Duodenal mucosa (tissue), 2 donors: ENCODE data around the gene ABL1.

ENCODE experiments used
- H3K27ac ChIP-seq: one replicate; pipeline ENCODE4 v1.7.0; 2013; ENCODE audit warnings: low read depth, low read length
- H3K27me3 ChIP-seq, 2 donors: one replicate each; pipeline ENCODE4 v1.7.0; 2013; ENCODE audit warnings: low read length in 2 of 2, control low read depth in 1 of 2; ENCODE audit not compliant: insufficient read depth in 2 of 2, control insufficient read depth in 1 of 2
- H3K36me3 ChIP-seq, 2 donors: one replicate each; pipeline ENCODE4 v1.7.0; 2013; ENCODE audit warnings: low read length in 2 of 2, control low read depth in 1 of 2; ENCODE audit not compliant: insufficient read depth in 2 of 2, control insufficient read depth in 1 of 2
- H3K4me1 ChIP-seq, 2 donors: one replicate each; pipeline ENCODE4 v1.7.0; 2013; ENCODE audit warnings: low read length in 2 of 2, control low read depth in 1 of 2; ENCODE audit not compliant: insufficient read depth in 2 of 2, control insufficient read depth in 1 of 2
- H3K4me3 ChIP-seq, 2 donors: one replicate each; pipeline ENCODE4 v1.7.0; 2013; ENCODE audit warnings: low read length in 2 of 2, low read depth in 1 of 2
- H3K9ac ChIP-seq, 2 donors: one replicate each; pipeline ENCODE4 v1.7.0; 2013; ENCODE audit warnings: low read length in 2 of 2, low read depth in 1 of 2
- H3K9me3 ChIP-seq, 2 donors: one replicate each; pipeline ENCODE4 v1.7.0; 2013; ENCODE audit warnings: low read length in 2 of 2, control low read depth in 1 of 2; ENCODE audit not compliant: control insufficient read depth in 1 of 2

The ABL1 gene

DNA sequence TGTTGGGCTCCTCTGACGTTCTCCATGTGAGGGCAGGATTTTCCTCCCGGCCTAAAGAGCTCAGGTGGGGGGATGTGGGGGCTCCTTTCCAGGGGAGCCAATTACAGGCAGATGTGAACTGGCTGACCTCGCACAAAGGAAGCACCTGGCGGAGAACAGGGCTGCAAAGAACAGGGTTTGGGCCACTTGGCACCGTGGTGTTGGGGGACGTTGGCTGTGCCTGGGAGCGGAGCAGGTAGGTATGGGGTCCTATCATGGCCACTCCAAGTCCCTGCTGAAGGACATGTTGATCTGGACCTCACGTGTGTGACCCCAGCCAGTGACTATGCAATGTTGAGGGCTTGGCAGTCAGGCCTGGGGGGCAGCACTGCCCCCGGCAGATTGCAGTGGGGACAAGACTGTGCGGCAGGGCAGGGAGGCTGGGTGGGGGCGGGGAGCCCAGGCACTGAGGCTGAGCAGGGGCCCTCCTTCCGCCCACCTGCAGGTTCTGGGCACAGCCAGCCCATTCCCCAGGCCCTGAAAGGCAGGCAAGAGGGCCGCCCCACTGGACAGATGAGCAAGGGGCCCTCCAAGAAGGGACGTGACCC lies 84.6 kb downstream of the ABL1 start:
- peaks cover 0 to 44% of the 10 kb centered on the region in 2 donors for H3K27me3 ChIP-seq

DNA sequence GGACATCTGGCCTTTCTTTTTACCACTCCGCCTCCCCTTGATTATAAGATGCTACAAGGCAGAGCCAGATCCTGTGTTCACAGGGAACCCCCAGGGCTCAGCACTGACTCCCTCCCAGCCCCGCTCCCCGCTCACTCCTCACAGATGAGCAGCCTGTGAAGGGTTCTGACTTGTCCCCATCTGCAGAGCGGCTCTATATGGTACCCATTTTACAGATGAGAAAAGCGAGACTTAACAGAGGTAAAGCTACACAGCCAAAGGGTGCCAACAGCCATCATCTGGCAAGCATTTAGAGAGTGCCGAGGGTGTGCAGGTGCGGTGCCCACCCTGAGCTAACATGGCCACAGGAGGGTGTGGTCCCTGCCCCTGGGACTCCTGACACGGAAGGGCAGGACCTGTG lies 85.2 kb downstream of the ABL1 start:
- H3K27me3 ChIP-seq = peaks cover 0 to 44% of the 10 kb centered on the region in 2 donors
- H3K36me3 ChIP-seq = no peaks in the 10 kb centered on the region
- H3K9me3 ChIP-seq = no peaks in the 10 kb centered on the region
- H3K4me3 ChIP-seq = no peak overlapping the region
- H3K4me1 ChIP-seq = no peaks in the 10 kb centered on the region
- no peak overlapping the region for H3K27ac ChIP-seq
- no peak overlapping the region for H3K9ac ChIP-seq

More for the DNA sequence above, 84.6 kb downstream of the ABL1 start:
- no peaks in the 10 kb centered on the region for H3K4me1 ChIP-seq
- no peak overlapping the region for H3K27ac ChIP-seq
- no peak overlapping the region for H3K9ac ChIP-seq
- no peaks in the 10 kb centered on the region for H3K36me3 ChIP-seq
- no peak overlapping the region for H3K4me3 ChIP-seq
- no peaks in the 10 kb centered on the region for H3K9me3 ChIP-seq

DNA sequence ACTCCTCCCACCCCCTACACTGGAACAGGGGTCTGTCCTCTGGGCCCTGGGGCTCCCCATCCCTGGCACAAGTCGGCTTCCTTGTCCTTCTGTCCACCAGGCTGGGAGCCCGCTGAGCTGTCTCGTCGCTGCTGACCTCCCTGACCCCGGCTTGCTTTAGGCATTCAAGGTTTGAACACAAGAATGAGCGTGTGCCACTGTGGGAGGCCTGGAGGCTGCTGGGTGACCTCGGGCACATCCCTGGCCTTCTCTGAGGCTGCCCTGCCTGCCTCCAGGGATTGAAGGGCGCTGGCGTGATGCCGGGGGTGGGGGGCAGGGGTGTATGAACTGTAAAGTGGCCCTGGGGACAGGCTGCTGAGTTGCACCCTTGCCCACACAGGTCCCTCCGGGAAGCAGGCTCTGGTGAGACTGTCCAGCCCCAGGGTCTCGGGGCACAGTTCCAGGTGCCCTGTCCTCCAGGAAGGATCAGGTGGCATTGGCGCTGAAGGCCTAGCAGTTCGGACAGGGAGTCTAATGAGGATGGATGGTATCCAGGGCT lies 85.8 kb downstream of the ABL1 start:
- no peak overlapping the region for H3K4me3 ChIP-seq
- peaks cover 0 to 44% of the 10 kb centered on the region in 2 donors for H3K27me3 ChIP-seq
- no peaks in the 10 kb centered on the region for H3K9me3 ChIP-seq
- H3K27ac ChIP-seq = no peak overlapping the region
- no peak overlapping the region for H3K9ac ChIP-seq
- no peaks in the 10 kb centered on the region for H3K36me3 ChIP-seq
- H3K4me1 ChIP-seq = no peaks in the 10 kb centered on the region

DNA sequence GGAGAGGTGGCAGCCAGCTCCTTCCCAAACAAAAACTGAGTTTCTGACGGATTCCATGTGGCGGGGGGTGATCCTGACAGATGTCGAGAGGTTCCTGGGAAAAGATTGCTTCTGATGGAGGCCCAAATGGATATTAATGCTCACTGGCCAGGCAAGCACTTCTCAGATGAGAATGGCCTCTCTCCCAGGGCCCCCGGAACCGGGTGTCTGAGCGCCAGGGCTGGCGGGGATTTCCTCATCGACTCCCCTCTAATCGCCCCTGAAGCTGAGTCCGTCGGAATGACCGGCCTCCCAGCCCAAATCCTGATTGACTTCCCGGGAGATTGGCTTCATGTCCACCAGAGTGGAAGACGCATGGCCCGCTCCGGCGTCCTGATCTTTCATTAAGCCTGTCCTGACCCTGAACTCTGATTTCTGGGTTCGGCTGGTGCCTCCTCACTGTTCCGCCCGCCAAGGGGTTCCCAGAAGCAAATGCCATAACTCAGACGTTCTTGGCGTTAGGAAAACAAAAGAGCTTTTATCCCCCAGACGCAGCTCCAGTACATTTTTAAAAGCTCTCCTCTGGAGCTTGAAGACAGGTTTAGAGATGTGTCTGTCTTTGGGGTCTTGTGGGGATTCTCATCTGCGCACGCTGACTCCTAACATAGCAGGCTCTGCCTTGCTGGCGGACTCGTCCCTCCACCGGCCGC lies 86.4 kb downstream of the ABL1 start:
- Histone ChIP-seq H3K36me3 (no peaks in the 10 kb centered on the region), H3K4me3 (no peak overlapping the region), H3K27ac (no peak overlapping the region), H3K9me3 (no peaks in the 10 kb centered on the region), H3K4me1 (no peaks in the 10 kb centered on the region), H3K27me3 (peaks cover 0 to 44% of the 10 kb centered on the region in 2 donors), H3K9ac (no peak overlapping the region)

DNA sequence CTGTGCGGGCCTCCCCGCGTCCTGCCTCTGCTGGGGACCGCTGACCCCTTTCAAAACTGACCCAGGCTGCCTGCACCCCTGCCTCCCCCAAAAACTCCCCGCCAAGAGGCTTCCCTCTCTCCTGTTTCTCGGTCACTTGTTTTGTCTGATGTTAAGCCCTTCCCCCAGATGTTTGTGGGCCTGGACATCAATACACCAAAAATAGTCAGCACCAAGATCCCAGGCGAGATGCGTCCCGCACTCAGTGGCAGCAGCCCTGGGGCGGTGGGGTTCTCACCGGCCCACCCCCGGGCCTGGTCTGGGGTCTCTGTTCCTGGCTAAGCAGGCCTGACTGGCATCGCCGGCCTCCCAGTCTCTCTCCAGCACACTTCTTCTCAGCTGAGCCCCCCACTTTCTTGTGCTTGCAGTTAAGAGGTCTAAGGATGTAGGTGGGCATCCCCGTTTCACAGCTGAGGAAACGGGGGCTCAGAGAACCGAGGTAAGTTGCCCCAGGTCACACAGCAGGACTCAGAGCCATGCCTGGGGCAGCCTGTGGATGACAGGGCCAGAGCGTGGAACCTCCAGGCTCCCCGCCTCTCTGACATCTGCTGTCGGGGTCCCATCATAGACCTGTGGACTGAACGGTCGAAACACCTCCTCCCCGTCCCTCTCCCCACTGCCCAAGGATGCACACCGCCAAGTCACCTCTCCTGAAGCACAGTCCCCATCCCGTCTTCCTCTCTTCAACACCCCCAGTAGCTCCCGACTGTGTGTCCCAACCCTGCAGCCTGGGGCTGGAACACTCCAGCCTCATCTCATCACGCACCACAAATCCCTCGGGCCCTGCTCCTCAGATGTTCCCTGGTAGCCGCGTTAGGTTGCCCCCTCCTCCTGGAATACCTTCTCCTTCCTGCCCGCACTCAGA lies 87.2 kb downstream of the ABL1 start:
- Histone ChIP-seq H3K4me1 (no peaks in the 10 kb centered on the region), H3K36me3 (no peaks in the 10 kb centered on the region), H3K9me3 (no peaks in the 10 kb centered on the region), H3K27ac (no peak overlapping the region), H3K4me3 (no peak overlapping the region), H3K27me3 (peaks cover 0 to 44% of the 10 kb centered on the region in 2 donors), H3K9ac (no peak overlapping the region)

DNA sequence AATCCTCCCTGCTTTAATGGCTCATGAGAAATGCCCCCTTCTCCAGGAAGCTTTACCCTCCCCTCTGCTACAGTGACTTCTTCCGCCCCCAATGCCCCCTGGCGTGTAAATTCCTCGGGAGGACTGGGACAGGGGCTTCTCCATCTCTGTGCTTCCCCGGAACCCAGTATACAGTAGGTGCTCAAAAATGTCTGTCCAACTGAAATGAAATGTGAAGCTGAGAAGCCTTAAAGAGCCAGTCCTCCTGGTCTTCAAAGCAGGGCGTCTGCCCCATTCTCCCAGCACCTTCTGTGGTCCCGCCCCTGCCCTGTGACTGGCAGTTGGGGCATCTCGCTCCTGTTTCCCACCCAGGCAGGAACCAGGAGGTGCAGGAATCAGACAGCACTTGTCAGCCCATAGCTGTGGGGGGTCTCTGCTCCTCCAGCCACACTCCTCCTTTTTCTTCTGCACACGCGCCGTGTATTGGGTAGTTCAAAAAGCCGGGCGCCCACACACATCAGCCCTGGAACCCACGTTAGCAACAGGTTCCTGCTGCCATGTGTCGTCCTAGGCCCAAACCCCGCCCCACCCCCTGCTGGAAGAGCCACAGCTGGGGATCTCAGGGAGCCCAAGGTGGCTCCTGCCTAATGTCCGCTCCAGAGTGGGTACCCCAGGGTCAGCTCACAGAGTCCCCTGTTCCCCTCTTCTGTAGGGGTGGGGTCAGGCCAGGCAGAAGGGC lies 88.0 kb downstream of the ABL1 start:
- Histone ChIP-seq H3K36me3 (no peaks in the 10 kb centered on the region), H3K4me3 (no peak overlapping the region), H3K27ac (no peak overlapping the region), H3K4me1 (peaks cover 0 to under 1% of the 10 kb centered on the region in 2 donors), H3K9ac (no peak overlapping the region), H3K27me3 (peaks cover 0 to 40% of the 10 kb centered on the region in 2 donors), H3K9me3 (no peaks in the 10 kb centered on the region)

DNA sequence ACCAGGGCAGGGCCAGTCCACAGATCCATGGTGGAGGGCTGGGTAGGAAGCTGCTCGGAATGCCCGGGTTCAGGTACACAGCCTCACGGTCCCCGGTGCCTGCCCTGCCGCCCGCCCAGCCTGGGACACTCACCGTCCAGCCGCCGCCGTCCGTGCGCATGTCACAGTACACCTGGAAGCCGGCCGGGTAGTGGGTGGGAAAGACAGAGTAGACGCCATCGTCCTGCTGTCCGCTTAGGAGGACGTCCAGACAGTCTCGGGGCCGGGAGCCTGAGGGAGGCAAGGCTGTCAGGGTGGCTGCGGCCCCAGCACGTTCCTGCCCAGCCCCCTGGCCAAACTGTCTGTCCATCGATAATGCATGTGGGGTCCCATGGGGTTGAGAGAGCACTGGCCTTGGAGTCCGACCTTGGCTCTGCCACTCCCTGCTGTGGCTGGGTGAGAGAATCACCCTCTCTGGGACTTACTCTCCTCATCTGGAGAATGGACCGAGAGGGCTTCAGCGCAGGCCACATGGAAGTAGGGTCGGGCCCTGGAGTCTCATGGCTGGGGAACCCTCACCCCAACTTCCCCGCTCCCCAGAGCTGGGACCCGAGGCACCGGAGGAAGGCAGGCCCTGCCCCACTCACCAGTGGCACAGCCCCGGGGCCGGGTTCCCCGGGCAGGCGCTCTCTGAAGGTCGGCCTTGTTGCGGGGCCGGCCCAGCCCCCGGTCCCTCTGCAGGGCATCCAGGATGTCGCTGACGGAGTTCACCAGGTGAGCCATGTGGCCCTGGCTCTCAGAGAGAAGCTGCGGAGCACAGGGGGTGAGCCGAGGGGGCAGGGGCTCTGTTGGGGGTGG lies 88.8 kb downstream of the ABL1 start:
- Histone ChIP-seq H3K9me3 (no peaks in the 10 kb centered on the region), H3K36me3 (no peaks in the 10 kb centered on the region), H3K9ac (no peak overlapping the region), H3K27ac (no peak overlapping the region), H3K27me3 (peaks cover 0 to 35% of the 10 kb centered on the region in 2 donors), H3K4me3 (no peak overlapping the region), H3K4me1 (peaks cover 0 to 9% of the 10 kb centered on the region in 2 donors)

DNA sequence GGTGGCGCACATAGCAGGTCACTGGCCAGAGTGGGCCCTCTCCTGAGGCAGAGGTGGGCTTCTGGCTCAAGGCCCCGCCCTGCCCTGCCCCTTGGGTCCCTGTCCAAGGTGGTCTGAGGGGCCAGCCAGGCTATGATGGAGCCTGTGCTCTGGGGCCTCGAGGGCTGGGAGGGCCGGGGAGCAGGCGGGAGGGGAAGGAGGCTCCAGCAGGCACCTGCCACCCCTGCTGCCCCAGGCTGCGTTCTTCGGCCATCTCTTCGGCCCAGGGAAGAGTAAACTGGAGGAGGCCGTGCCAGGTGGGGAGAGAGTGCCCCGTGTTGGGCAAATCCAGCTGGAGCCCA lies 89.4 kb downstream of the ABL1 start:
- Histone ChIP-seq H3K9me3 (no peaks in the 10 kb centered on the region), H3K27ac (no peak overlapping the region), H3K27me3 (peaks cover 0 to 29% of the 10 kb centered on the region in 2 donors), H3K9ac (no peak overlapping the region), H3K4me1 (peaks cover 0 to 10% of the 10 kb centered on the region in 2 donors), H3K36me3 (no peaks in the 10 kb centered on the region), H3K4me3 (no peak overlapping the region)

DNA sequence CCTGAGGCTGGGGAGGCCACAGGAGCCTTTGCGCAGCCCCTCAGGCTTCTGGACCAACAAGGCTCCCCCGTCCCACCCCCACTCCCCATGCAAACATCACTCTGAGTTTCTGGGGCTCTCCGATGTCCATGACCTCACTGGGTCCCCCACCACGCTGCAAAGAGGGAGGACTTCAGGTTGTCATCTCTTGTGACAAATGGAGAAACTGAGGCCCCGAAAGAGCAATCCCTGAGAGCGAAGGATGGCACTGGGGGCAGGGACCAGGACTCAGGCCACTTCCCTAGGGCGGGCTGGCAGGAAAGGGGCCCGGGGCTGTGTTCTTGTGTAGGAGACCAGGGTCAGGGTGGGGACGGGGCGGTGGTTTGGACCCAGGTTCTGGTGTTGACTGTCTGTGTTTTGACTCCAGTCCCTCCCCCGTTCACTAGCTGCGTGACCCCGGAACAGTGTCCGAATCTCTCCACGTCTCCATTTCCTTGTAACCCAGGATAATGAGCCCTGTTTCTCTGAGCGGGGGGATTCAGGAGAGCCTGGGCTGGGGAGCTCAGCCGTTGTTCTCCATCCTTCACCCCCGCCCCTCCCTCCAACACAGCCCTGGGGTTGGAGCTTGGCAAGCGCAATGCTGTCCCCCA lies 90.1 kb downstream of the ABL1 start:
- Histone ChIP-seq H3K9ac (no peak overlapping the region), H3K36me3 (no peaks in the 10 kb centered on the region), H3K4me3 (no peak overlapping the region), H3K9me3 (no peaks in the 10 kb centered on the region), H3K4me1 (peaks cover 0 to 10% of the 10 kb centered on the region in 2 donors), H3K27ac (no peak overlapping the region), H3K27me3 (peaks cover 0 to 31% of the 10 kb centered on the region in 2 donors)
